ENCODE measurements around the gene NADSYN1.

NADSYN1 gene

GRCh38 chr11:71491531-71491930 is 38.5 kb downstream of the NADSYN1 start:
- no peak for DNase-seq (ENCODE audit: low read depth, low spot score)

DNA sequence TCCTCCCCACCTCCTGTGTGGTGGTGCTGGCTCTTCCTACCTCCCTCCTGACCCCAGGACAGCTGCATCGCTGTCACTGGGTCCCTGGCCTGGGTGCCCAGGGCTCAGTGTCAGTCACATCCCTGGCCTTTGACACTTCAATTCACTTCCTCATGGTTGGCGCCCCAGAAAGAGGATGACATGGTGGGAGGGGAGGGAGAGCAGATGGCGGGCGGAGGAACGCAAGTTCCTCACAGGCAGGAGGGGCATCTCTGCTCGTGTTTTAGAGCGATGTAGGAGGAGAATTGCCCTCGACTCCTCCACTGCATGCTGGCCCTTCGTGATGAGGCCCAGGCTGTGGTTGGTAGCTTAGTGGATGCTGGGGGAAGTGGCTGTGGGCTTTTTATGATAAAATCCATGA is 38.9 kb downstream of the NADSYN1 start:
- no peak for DNase-seq (ENCODE audit: low read depth, low spot score)

- DNase-seq (ENCODE audit: low read depth, low spot score), result no peak
These were observed 42.6 kb downstream of the NADSYN1 start for GRCh38 chr11:71495286-71496230.

DNA sequence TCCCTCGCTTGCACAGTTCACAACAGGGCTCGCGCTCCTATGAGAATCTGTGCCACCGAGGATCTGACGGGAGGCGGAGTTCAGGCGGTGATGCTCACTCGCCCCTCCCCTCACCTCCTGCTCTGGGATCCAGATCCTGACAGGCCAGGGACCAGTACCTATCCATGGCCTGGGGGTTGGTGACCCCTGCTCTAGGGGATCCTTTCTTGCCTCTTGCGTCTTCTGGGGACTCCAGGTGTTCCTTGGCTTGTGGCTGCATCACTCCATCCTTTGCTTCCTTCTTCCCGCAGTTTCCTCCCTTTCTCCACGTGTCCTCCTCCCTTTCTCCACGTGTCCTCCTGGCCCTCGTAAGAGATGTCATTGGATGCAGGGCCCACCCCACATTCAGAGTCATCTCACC is 43.4 kb downstream of the NADSYN1 start:
- DNase-seq (ENCODE audit: low read depth, low spot score), result no peak

DNA sequence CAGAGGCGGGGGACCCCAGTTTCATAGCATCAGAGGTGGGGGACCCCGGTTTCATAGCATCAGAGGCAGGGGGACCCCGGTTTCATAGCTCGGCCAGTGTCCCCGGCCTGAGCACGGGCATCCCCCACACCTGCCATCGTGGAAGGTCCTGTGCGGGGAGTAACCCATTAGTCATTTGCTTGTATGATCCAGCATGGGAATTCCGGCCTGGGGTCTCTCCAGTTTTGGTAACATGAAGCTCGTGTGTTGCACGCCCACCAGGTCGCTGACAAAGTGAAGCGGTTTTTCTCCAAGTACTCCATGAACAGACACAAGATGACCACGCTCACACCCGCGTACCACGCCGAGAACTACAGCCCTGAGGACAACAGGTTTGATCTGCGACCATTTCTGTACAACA is 45.1 kb downstream of the NADSYN1 start:
- no peak for DNase-seq (ENCODE audit: low read depth, low spot score)

GRCh38 chr11:71499125-71499524 is 46.1 kb downstream of the NADSYN1 start:
- no peak for DNase-seq (ENCODE audit: low read depth, low spot score)

GRCh38 chr11:71499546-71499945 is 46.5 kb downstream of the NADSYN1 start:
- DNase-seq (ENCODE audit: low read depth, low spot score), result no peak

DNA sequence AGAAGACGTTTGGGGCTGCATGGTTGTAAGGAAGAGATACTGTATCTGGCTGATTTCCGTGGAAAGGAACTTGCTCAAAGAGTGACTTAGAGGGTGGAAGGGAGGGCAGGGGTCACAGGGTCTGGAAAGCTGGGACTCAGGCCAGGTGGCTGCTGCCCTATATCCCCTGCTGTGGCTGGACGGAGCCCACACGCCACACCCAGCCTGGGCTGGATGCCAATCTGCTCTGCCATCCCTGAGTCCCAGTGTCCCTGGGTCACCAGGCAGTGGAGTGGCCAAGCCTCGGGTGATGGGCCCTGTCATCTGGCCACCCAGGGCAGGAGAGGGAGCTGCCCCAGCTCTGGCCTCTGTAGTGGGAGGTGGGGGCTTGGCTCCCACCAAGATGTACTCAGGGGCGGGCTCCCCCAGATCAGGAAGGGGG is 47.6 kb downstream of the NADSYN1 start:
- no peak for DNase-seq (ENCODE audit: low read depth, low spot score)

GRCh38 chr11:71501071-71501985 is 48.3 kb downstream of the NADSYN1 start:
- no peak for DNase-seq (ENCODE audit: low read depth, low spot score)

- no peak for DNase-seq (ENCODE audit: low read depth, low spot score)
These were observed 49.0 kb downstream of the NADSYN1 start for GRCh38 chr11:71502026-71502425.

- DNase-seq (ENCODE audit: low read depth, low spot score), result no peak
These were observed 50.0 kb downstream of the NADSYN1 start for GRCh38 chr11:71502871-71503435.

GRCh38 chr11:71504531-71504930 is 51.5 kb downstream of the NADSYN1 start:
- DNase-seq (ENCODE audit: low read depth, low spot score), result no peak

DNA sequence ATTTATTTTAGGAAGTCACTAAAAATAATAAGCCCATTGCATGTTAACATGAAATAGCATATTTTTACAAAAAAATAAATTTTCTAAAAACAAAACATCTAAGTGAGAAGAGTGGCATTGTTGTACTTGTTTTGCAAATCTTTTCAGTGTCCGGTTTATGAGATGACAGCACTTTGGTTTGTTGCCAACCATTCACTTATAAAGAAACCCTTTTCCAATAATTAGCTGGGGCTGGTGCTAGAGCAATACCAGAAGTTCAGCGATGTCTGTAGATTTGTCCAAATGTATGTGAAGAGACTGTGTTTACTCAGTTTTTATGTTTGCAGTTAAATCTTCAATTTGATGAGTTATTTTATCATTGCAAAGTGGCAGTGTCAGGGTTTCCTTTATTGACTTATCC is 52.0 kb downstream of the NADSYN1 start:
- no peak for DNase-seq (ENCODE audit: low read depth, low spot score)

GRCh38 chr11:71505781-71506180 is 52.8 kb downstream of the NADSYN1 start:
- no peak for DNase-seq (ENCODE audit: low read depth, low spot score)

GRCh38 chr11:71507102-71507501 is 54.1 kb downstream of the NADSYN1 start:
- no peak for DNase-seq (ENCODE audit: low read depth, low spot score)

DNA sequence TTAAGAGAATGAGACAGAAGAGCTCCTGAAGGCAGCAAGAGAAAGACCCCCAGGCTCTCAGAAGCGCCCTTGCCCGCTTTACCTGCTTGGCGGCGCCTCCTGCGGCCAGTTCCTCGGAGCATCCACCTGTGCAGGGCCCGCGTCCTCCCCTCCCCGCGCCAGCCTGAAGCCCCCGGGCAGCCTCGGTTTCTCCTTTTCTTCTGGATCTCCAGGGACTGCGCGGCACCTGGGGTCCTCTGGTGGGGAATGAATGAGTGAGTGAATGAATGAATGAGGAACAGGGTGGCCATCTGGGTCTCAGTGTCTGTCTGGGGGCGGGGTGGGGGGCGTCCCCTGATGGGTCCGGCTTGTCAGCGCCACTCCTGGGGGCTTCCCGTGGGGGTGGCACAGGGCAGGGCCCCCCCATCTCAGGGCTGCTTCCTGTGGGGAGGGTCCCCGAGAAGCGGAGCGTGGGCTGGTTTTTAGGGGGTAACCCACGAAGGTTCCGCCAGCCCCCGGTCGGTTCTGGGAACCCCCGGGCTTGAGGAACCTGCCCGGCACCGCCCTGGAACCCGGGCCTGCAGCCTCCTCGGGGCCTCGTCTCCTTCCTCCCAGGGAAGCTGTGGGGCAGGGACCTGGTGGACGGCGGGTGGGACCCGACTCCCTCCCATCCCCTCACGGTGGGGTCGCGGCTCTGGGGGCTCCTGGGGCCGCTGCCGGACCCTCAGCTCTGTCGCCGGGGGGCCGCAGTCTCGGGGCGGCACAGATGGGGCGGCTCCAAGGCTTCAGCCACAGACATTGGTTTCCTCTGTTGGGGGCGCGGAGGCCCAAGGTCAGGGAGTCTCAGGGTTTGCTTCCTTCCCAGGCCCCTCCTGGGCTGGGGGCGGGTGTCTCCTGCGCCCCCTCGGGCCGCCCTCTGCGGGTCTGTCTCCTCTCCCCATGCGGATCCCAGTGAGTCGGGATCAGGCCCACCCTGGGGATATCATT is 65.8 kb downstream of the NADSYN1 start:
- no peak for DNase-seq (ENCODE audit: low read depth, low spot score)

GRCh38 chr11:71519546-71519945 is 66.5 kb downstream of the NADSYN1 start:
- no peak for DNase-seq (ENCODE audit: low read depth, low spot score)

- DNase-seq (ENCODE audit: low read depth, low spot score), result no peak
These were observed 72.4 kb downstream of the NADSYN1 start for GRCh38 chr11:71525188-71525937.

DNA sequence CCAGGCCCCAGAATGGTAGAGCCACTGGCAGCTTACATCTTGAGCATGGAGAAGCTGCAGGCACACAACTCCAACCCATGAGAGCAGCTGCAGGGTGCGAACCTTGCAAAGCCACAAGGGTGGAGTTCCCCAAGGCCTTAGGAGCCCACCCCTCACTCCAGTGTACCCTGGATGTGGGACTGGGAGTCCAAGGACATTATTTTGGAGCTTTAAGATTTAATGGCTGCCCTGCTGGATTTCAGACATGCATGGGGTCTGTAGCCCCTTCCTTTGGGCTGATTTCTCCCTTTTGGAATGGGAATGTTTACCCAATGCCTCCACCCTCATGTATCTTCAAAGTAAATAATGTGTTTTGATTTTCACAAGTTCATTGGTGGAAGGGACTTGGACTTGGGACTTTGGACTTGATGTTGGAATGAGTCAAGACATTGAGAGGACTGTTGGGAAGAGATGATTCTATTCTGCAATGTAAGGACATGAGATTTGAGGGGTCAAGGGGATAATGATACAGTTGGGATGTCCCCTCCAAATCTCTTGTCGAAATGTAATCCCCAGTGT is 73.0 kb downstream of the NADSYN1 start:
- no peak for DNase-seq (ENCODE audit: low read depth, low spot score)

Measured in smooth muscle cell of the brain vasculature (primary cell).